Neural cell (in vitro differentiated cells): ENCODE data around the gene HDGF. TPM values are rescaled to one million over a fixed set of nuclear protein-coding genes. Genes with fewer than 3 reads are reported as not detected.

Experiments
- H2AFZ ChIP-seq: fragments of 200-600, 300-800 bp; sonication (generic), shearing (Covaris generic); 2 replicates; pipeline ENCODE4 v1.6.0; 2014; ENCODE audit warnings: low read depth, mild to moderate bottlenecking, antibody characterized with exemption, low read length, moderate library complexity
- H3F3A ChIP-seq: fragments of 200-600 bp; shearing (Covaris generic); 2 replicates; pipeline ENCODE4 v1.6.1; 2016; ENCODE audit warnings: mild to moderate bottlenecking, moderate library complexity, mixed read lengths, antibody characterized with exemption, low read length; ENCODE audit not compliant: insufficient read depth, poor library complexity, severe bottlenecking
- H3K27ac ChIP-seq: fragments of 200-600, 300-800 bp; sonication (generic), shearing (Covaris generic); 2 replicates; pipeline ENCODE4 v1.5.1; 2014; ENCODE audit warnings: mild to moderate bottlenecking, low read length, moderate library complexity
- H3K27me3 ChIP-seq: fragments of 300-800, 200-600 bp; sonication (generic), shearing (Covaris generic); 2 replicates; pipeline ENCODE4 v1.6.0; 2014; ENCODE audit warnings: mild to moderate bottlenecking, low read depth, low read length, moderate library complexity; ENCODE audit not compliant: insufficient read depth
- H3K36me3 ChIP-seq: fragments of 300-800, 200-600 bp; sonication (generic), shearing (Covaris generic); 2 replicates; pipeline ENCODE4 v1.5.1; 2014; ENCODE audit warnings: mild to moderate bottlenecking, antibody characterized with exemption, low read length, moderate library complexity; ENCODE audit not compliant: insufficient read depth
- H3K4me2 ChIP-seq: fragments of 300-800, 200-600 bp; sonication (generic), shearing (Covaris generic); 2 replicates; pipeline ENCODE4 v1.6.0; 2014; ENCODE audit warnings: mild to moderate bottlenecking, low read length
- H3K4me3 ChIP-seq: fragments of 300-800, 200-600 bp; sonication (generic), shearing (Covaris generic); 2 replicates; pipeline ENCODE4 v1.5.1; 2014; ENCODE audit warnings: mild to moderate bottlenecking, low read length, moderate library complexity
- H3K79me2 ChIP-seq: fragments of 200-600 bp; shearing (Covaris generic); replicated peaks from 2 replicates; pipeline ENCODE4 v1.6.0; 2014; ENCODE audit warnings: mild to moderate bottlenecking, low read length, moderate library complexity; ENCODE audit not compliant: insufficient read depth
- H3K9ac ChIP-seq: fragments of 300-800, 200-600 bp; sonication (generic), shearing (Covaris generic); 2 replicates; pipeline ENCODE4 v1.6.1; 2016; ENCODE audit warnings: mild to moderate bottlenecking, low read length, mixed read lengths
- H3K9me2 ChIP-seq: fragments of 200-600 bp; shearing (Covaris generic); 2 replicates; pipeline ENCODE4 v1.6.1; 2016; ENCODE audit warnings: mild to moderate bottlenecking, low read length, mixed read lengths; ENCODE audit not compliant: insufficient read depth
- H3K9me3 ChIP-seq: fragments of 200-600, 300-800 bp; sonication (generic), shearing (Covaris generic); 2 replicates; pipeline ENCODE4 v1.6.1; 2016; ENCODE audit warnings: mild to moderate bottlenecking, mixed run types, low read length, moderate library complexity, mixed read lengths
- H4K20me1 ChIP-seq: fragments of 200-600 bp; shearing (Covaris generic); 2 replicates; pipeline ENCODE4 v1.6.1; 2016; ENCODE audit warnings: mild to moderate bottlenecking, mixed run types; ENCODE audit not compliant: insufficient read depth
- CTCF ChIP-seq: fragments of 450-650 bp; IDR thresholded peaks from 2 replicates; pipeline ENCODE4 v1.5.1; 2014; ENCODE audit warnings: antibody characterized with exemption, mild to moderate bottlenecking, moderate library complexity; ENCODE audit not compliant: poor library complexity, severe bottlenecking
- EP300 ChIP-seq: fragments of 450-650 bp; conservative IDR thresholded peaks from 2 replicates; pipeline ENCODE4 v1.6.1; 2014; ENCODE audit warnings: antibody characterized with exemption, mild to moderate bottlenecking, moderate library complexity; ENCODE audit not compliant: poor library complexity, severe bottlenecking
- EZH2 ChIP-seq: fragments of 200-600, 300-800 bp; shearing (Covaris generic), sonication (generic); IDR thresholded peaks from 2 replicates; pipeline ENCODE4 v1.6.1; 2014; ENCODE audit warnings: antibody characterized with exemption, low read length, borderline replicate concordance, mild to moderate bottlenecking; ENCODE audit not compliant: insufficient read depth, poor library complexity, severe bottlenecking
- MXI1 ChIP-seq: fragments of 450-650 bp; conservative IDR thresholded peaks from 2 replicates; pipeline ENCODE4 v1.6.1; 2014; ENCODE audit warnings: antibody characterized with exemption, mild to moderate bottlenecking; ENCODE audit not compliant: poor library complexity, severe bottlenecking
- POLR2AphosphoS5 ChIP-seq: IDR thresholded peaks from 2 replicates; pipeline ENCODE4 v1.6.1; 2012
- RAD21 ChIP-seq: fragments of 450-650 bp; conservative IDR thresholded peaks from 2 replicates; pipeline ENCODE4 v1.6.1; 2014; ENCODE audit warnings: antibody characterized with exemption, mild to moderate bottlenecking, moderate library complexity
- REST ChIP-seq: IDR thresholded peaks from 2 replicates; pipeline ENCODE4 v1.6.1; 2012; ENCODE audit warnings: borderline replicate concordance
- SMC3 ChIP-seq: fragments of 450-650 bp; conservative IDR thresholded peaks from 2 replicates; pipeline ENCODE4 v1.6.1; 2014; ENCODE audit warnings: antibody characterized with exemption, mild to moderate bottlenecking, moderate library complexity; ENCODE audit not compliant: poor library complexity
- TAF1 ChIP-seq: IDR thresholded peaks from 2 replicates; pipeline ENCODE4 v1.6.1; 2012; ENCODE audit warnings: low read depth
- polyA plus RNA-seq: library from polyadenylated mRNA; depleted of rRNA; stranded (reverse); fragments of >200 nt; gene quantifications from 2 replicates; pipeline ENCODE4 v1.2.3, GENCODE V29; 2014

HDGF gene
- polyA plus RNA-seq, 1 donor from 2014 or later: 138 TPM

DNA sequence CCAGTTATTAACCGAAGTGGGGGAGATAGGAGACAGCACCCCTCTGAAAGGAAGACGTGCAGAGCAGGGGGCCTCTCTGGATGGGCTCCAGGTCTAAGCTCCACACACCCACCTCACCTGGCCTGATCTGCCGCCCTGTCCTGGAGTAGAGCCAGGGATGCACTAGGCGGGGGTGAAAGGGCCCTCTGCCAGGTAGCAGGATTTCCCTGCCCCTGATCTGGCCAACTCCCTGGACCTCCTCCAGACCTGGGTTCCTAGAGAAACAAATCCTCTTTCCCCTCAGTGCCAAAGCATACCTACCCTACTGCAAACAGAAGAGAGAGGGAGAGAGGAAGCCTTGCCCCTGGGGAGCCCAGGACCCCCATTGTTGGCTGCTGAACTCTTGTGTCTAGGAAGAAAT, 48.1 kb downstream of the HDGF start:
- no peak for TF ChIP-seq EP300
- no peak for TF ChIP-seq POLR2AphosphoS5
- TF ChIP-seq CTCF: no peak
- no peak for TF ChIP-seq TAF1
- no peak for TF ChIP-seq EZH2
- TF ChIP-seq SMC3: no peak
- no peak for TF ChIP-seq RAD21
- TF ChIP-seq REST: no peak
- TF ChIP-seq MXI1: no peak
- Histone ChIP-seq H3K9me2 (no peaks in the 10 kb centered on the region), H3K9me3 (no peaks in the 10 kb centered on the region), H3K9ac (no peak overlapping the region), H3K79me2 (no peaks in the 10 kb centered on the region), H4K20me1 (no peaks in the 10 kb centered on the region), H3K4me2 (no peak overlapping the region), H2AFZ (no peak overlapping the region), H3F3A (peaks cover 8% of the 10 kb centered on the region), H3K36me3 (no peaks in the 10 kb centered on the region), H3K27ac (no peak overlapping the region), H3K27me3 (peaks cover 15% of the 10 kb centered on the region), H3K4me3 (no peak overlapping the region)

DNA sequence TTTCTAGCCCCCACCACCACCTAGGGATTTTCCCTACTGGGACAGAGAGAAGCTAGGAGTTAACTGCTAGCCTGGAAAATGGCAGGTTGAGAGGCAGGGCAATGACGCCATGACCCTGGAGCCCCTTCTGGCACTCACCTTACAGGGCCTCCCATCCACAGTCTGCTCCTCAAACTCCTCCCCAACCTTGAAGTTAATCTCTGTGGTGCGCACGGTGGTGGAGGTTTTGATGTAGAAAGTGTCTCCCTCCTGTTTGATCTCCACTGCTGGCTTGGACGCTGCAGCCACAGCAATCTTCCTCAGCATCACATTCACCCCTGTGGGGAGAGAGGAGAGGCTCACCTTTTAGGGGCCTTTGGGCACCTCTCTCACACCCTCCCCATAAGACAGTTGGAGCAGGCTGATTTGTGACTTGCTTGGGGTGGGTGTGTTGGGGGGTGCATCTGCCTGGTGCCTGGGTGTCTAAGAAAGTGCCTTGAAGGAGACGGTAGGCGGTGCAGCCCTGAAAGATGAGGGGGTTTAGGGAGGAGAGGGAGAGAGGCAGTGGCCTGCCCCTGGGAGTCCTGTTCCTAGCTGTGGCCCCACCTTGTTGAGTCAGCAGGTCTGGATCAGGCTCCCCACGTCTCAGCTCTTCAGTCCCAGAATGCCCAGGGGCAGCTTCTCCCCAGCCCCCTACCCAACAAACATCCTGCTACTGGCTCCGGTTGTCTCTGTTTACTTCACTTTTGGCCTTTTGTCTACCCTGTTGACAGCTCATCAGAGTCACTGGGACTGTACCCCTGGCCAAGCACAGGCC, 50.5 kb downstream of the HDGF start:
- no peak overlapping the region for H2AFZ ChIP-seq
- no peak overlapping the region for H3K9ac ChIP-seq
- no peaks in the 10 kb centered on the region for H3K9me2 ChIP-seq
- H3F3A ChIP-seq: peaks cover 2% of the 10 kb centered on the region
- no peaks in the 10 kb centered on the region for H3K9me3 ChIP-seq
- no peaks in the 10 kb centered on the region for H3K36me3 ChIP-seq
- H3K27me3 ChIP-seq: peaks cover 15% of the 10 kb centered on the region
- H3K4me3 ChIP-seq: no peak overlapping the region
- H4K20me1 ChIP-seq: no peaks in the 10 kb centered on the region
- H3K27ac ChIP-seq: no peak overlapping the region
- no peaks in the 10 kb centered on the region for H3K79me2 ChIP-seq
- no peak for TF ChIP-seq RAD21
- no peak for TF ChIP-seq REST
- no peak for TF ChIP-seq SMC3
- TF ChIP-seq POLR2AphosphoS5: no peak
- no peak for TF ChIP-seq EZH2
- no peak for TF ChIP-seq CTCF
- TF ChIP-seq MXI1: no peak
- TF ChIP-seq EP300: no peak
- TF ChIP-seq TAF1: no peak
- no peak overlapping the region for H3K4me2 ChIP-seq
